OCI-LY3 (cell line): ENCODE data around the gene RAB2B.

ENCODE experiments used
- CTCF ChIP-seq: fragments of 200-600, 300-600 bp; sonication (generic); IDR thresholded peaks from 2 replicates; pipeline ENCODE4 v1.5.1; 2014; ENCODE audit warnings: antibody characterized with exemption, low read length, low read depth
- EZH2phosphoT487 ChIP-seq: fragments of 200-600 bp; shearing (Covaris generic); IDR thresholded peaks from 2 replicates; pipeline ENCODE4 v1.6.1; 2018; ENCODE audit warnings: antibody characterized with exemption, mixed run types, low read depth

GRCh38 chr14:21476523-21476924 is 235 bp downstream of the RAB2B start:
- TF ChIP-seq CTCF (no peak), EZH2phosphoT487 (no peak)
